HuH-7 (cell line): ENCODE results near the gene RAB11B.
A peak's percentile ranks its signal among the peaks of the same experiment; 100 is the strongest.
"Not testable (repeated sequence)": the region's sequence is repeated elsewhere in the genome, so short reads cannot be mapped to it uniquely, and the experiment has no call there.

Experiments used
- DNase-seq: peaks from one replicate; pipeline ENCODE4 v3.0.0; 2011; ENCODE audit warnings: low spot score

The RAB11B gene

DNA sequence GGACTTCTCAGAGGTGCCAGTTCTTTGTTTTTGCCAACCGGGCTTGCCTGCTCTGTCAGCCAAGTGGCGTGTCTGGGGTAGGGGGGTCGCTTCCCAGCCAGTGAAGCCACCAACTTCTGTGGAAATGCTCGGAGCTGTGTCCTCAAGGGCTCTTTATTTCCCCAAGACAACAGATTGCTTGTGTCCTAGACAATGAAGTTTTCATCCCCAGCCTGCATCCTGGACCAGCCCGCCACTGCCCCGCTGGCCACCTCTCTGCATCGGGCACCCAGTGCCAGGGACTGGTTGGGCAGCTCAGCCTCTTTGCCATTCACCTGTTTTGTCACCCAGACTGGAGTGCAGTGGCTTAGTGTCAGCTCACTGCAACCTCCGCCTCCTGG, 3.7 kb downstream of the RAB11B start:
- DNase-seq: no peak

GRCh38 chr19:8395621-8396082, 5.5 kb downstream of the RAB11B start:
- no peak for DNase-seq

DNA sequence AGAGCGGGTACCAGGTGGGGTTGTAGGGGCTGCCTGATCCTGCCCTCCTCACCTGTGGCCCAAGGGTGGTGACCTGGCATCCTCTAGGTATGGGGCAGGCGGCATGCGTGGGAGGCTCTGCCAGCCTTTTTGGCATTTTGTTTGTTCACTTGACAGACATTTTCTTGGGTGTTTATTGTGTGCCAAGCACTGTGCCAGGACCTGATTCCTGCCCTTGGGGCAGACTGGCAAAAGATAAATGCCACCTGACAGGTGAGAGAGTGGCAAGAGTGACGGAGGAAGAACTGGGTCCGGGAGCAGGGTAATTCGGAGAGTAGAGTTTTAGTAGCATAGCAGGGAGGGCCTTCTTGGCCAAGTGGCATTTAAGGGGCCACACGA, 6.0 kb downstream of the RAB11B start:
- DNase-seq: no peak

- peak; percentile 83 for DNase-seq
These were observed 6.5 kb downstream of the RAB11B start for GRCh38 chr19:8396563-8397203.

- no peak for DNase-seq
These were observed 7.1 kb downstream of the RAB11B start for GRCh38 chr19:8397271-8397670.

DNA sequence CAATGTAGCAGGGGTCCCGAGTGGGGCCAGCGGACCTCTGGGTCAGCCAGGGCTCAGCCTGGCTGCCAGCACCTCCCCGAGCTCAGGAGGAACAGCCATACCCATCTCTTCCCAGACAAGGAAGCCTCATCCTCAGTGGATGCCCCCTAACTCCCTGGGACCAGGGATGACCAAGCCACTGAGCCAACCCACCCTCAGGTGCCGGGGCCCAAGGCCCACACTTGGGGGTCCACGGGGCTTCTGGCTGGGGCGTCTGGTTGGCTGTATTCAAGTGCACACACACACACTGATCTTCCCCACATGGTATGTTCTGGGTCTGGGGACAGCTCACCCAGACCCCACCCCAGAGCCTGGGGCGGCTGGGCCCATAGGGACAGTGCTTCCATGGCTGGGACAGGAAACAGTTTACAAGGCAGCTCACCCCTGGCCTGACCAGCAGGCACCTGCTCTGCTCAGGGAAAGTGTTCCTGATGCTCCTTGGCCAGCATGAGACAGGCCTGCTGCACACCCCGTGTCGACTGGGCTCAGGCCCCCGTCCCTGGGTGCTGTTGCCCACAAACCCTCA, 7.7 kb downstream of the RAB11B start:
- DNase-seq: no peak

GRCh38 chr19:8398311-8398771, 8.2 kb downstream of the RAB11B start:
- no peak for DNase-seq

GRCh38 chr19:8399681-8400188, 9.6 kb downstream of the RAB11B start:
- no peak for DNase-seq

- DNase-seq: no peak
These were observed 11.8 kb downstream of the RAB11B start for GRCh38 chr19:8401981-8402411.

- DNase-seq: no peak
These were observed 13.1 kb downstream of the RAB11B start for GRCh38 chr19:8403098-8403819.

DNA sequence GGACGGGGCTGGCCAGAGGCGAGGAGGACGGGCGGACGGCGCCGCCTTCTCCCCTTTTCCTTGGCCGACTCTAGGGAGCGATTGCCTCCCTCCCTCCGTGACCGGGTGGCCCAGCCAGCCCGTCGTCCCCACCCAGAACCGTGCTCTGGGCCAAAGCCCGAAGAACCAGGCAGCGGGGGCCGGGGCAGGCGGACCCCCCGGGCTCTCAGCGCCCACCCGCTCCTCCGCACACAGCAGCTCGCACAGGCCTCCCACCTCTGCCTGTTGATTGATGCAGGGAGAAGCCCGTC, 13.6 kb downstream of the RAB11B start:
- DNase-seq: no peak

- no peak for DNase-seq
These were observed 14.4 kb downstream of the RAB11B start for GRCh38 chr19:8404391-8405151.

GRCh38 chr19:8410718-8411117, 20.6 kb downstream of the RAB11B start:
- not testable (repeated sequence) for DNase-seq

- peak; percentile 84 for DNase-seq
These were observed 22.8 kb downstream of the RAB11B start, which contains the start of gene MARCHF2 for GRCh38 chr19:8412783-8413628. MARCHF2 (plus strand) TSS chr19:8413305; CDS start chr19:8421841, 8,536 bp downstream.

GRCh38 chr19:8413629-8413995, 23.5 kb downstream of the RAB11B start:
- no peak for DNase-seq

- no peak for DNase-seq
These were observed 26.6 kb downstream of the RAB11B start for GRCh38 chr19:8416796-8417195.

GRCh38 chr19:8421484-8422461, 31.6 kb downstream of the RAB11B start:
- no peak for DNase-seq

DNA sequence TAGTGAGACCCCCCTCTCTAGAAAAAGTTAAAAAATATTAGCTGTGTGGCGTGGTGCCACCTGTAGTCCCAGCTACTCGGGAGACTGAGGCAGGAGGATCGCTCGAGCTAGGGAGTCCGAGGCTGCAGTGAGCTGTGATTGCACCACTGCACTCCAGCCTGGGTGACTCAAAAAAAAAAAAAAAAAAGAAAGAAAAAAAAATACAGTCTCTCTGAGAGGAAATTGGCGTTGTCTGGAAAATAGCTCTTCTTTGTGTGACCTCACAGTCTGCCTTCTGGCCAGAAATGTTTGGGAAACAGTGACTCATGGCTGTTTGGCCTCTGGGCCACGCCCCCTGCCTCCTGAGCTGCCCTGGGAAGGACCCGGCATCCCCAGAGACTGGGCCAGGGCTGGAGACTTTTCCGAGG, 33.7 kb downstream of the RAB11B start:
- peak; percentile 48 for DNase-seq

DNA sequence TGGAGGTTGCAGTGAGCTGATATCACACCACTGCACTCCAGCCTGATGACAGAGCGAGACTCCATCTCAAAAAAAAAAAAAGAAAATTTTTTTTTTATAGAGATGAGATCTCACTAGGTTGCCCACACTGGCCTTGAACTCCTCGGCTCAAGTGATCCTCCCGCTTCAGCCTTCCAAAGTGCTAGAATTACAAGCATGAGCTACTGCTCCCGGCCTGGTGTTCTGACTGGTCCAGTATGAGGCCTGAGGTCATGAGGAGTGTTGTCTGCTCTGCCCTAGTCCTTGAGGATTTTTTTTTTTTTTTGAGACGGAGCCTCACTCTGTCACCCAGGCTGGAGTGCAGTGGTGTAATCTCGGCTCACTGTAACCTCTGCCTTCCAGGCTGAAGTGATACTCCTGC, 35.2 kb downstream of the RAB11B start:
- not testable (repeated sequence) for DNase-seq

DNA sequence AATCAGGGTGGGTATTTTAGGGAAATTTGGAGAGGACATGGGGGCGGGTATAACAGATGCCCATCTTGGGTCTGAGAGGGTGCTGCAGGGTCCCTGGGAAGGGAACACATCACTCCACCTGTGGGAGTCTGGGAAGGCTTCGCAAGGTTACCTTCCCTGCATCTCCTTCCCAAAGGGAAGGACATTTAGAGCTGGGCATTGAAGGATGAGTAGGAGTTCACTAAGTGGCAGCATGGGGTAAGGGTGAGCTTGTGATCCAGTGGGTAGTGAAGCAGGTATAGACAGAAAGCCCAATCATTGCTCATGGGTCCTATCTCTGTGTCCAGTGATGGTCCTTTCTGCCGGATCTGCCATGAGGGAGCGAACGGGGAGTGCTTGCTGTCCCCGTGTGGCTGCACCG, 36.1 kb downstream of the RAB11B start:
- no peak for DNase-seq
